GM23248 (cell line): ENCODE results near the gene BDNF. TPM values are rescaled to one million over a fixed set of nuclear protein-coding genes. Genes with fewer than 3 reads are reported as not detected.

Experiments
- DNase-seq: peaks from one replicate; pipeline ENCODE4 v3.0.0-alpha.2; 2015
- H2AFZ ChIP-seq: fragments of 200-600 bp; sonication (generic); 2 replicates; pipeline ENCODE4 v1.6.1; 2016; ENCODE audit warnings: antibody characterized with exemption
- H3F3A ChIP-seq: fragments of 200-600 bp; sonication (generic); 2 replicates; pipeline ENCODE4 v1.6.1; 2016; ENCODE audit warnings: mild to moderate bottlenecking, antibody characterized with exemption, mixed run types; ENCODE audit not compliant: insufficient read depth
- H3K27ac ChIP-seq: fragments of 200-600 bp; sonication (generic); 2 replicates; pipeline ENCODE4 v1.5.1; 2016; ENCODE audit warnings: mild to moderate bottlenecking
- H3K27me3 ChIP-seq: fragments of 200-600 bp; sonication (generic); replicated peaks from 2 replicates; pipeline ENCODE4 v1.6.1; 2016; ENCODE audit warnings: mild to moderate bottlenecking; ENCODE audit not compliant: insufficient read depth
- H3K36me3 ChIP-seq: fragments of 200-600 bp; sonication (generic); 2 replicates; pipeline ENCODE4 v1.6.1; 2016; ENCODE audit warnings: low read depth, mild to moderate bottlenecking
- H3K4me1 ChIP-seq: fragments of 200-600 bp; sonication (generic); 2 replicates; pipeline ENCODE4 v1.6.1; 2016; ENCODE audit warnings: mild to moderate bottlenecking; ENCODE audit not compliant: insufficient read depth
- H3K4me2 ChIP-seq: fragments of 200-600 bp; sonication (generic); one replicate; pipeline ENCODE4 v1.6.1; 2016; ENCODE audit warnings: mild to moderate bottlenecking; ENCODE audit not compliant: unreplicated experiment
- H3K4me3 ChIP-seq: fragments of 200-600 bp; sonication (generic); 2 replicates; pipeline ENCODE4 v1.5.1; 2016; ENCODE audit warnings: mild to moderate bottlenecking
- H3K79me2 ChIP-seq: fragments of 200-600 bp; sonication (generic); 2 replicates; pipeline ENCODE4 v1.6.1; 2016; ENCODE audit warnings: mild to moderate bottlenecking; ENCODE audit not compliant: insufficient read depth
- H3K9ac ChIP-seq: fragments of 200-600 bp; sonication (generic); 2 replicates; pipeline ENCODE4 v1.6.1; 2016; ENCODE audit warnings: mild to moderate bottlenecking
- H3K9me2 ChIP-seq: fragments of 200-600 bp; sonication (generic); 2 replicates; pipeline ENCODE4 v1.6.1; 2016; ENCODE audit warnings: mixed run types, mild to moderate bottlenecking, moderate library complexity; ENCODE audit not compliant: insufficient read depth
- H3K9me3 ChIP-seq: fragments of 200-600 bp; sonication (generic); one replicate; pipeline ENCODE4 v1.6.1; 2017; ENCODE audit warnings: low read depth
- H4K20me1 ChIP-seq: fragments of 200-600 bp; sonication (generic); 2 replicates; pipeline ENCODE4 v1.6.0; 2016; ENCODE audit not compliant: insufficient read depth
- EZH2 ChIP-seq: fragments of 200-600 bp; sonication (generic); IDR thresholded peaks from 2 replicates; pipeline ENCODE4 v1.6.1; 2018; ENCODE audit warnings: antibody characterized with exemption, mild to moderate bottlenecking; ENCODE audit not compliant: insufficient read depth, poor library complexity, severe bottlenecking
- EZH2phosphoT487 ChIP-seq: fragments of 200-600 bp; sonication (generic); IDR thresholded peaks from 2 replicates; pipeline ENCODE4 v1.6.1; 2018; ENCODE audit warnings: antibody characterized with exemption, moderate library complexity, mild to moderate bottlenecking, low read depth; ENCODE audit not compliant: insufficient read depth
- WGBS, 2 experiments: methylation state at CpG; one replicate each; pipeline ENCODE4 v1.1.6; 2015 to 2017; ENCODE audit warnings: low lambda C conversion rate in 2 of 2, low coverage in 1 of 2; ENCODE audit errors: missing lambda C conversion rate in 2 of 2; 5-methylcytosine and 5-hydroxymethylcytosine counted together
- in situ Hi-C: fragments of 300-500 bp; cut with MboI; formaldehyde crosslinking; loops from 2 replicates; pipeline ENCODE4 v1.15.0; 2020
- polyA plus RNA-seq: library from polyadenylated mRNA; unstranded; fragments of >200 nt; fragmentation: Nextera tagmentation; extraction: Ambion mirVana; gene quantifications from 2 replicates; pipeline ENCODE4 v1.2.1, GENCODE V29; 2016
- total RNA-seq: library from RNA; depleted of rRNA; stranded (reverse); fragments of >200 nt; shearing (Covaris generic); gene quantifications from 2 replicates; pipeline ENCODE4 v1.2.3, GENCODE V29; 2014

The BDNF gene
- total and polyA plus RNA-seq, 2 experiments from 2014 or later = 58.1 to 63.6 TPM

- H3K9me2 ChIP-seq = no peaks in the 10 kb centered on the region
- 87 to 90% methylated on average over 6 of the region's 6 CpGs for WGBS, 2 experiments
- no peak overlapping the region for H3K27ac ChIP-seq
- H3K4me2 ChIP-seq = no peak overlapping the region
- TF ChIP-seq EZH2 = no peak
- TF ChIP-seq EZH2phosphoT487 = no peak
- no peak overlapping the region for H3K4me3 ChIP-seq
- peaks cover 9% of the 10 kb centered on the region for H3K4me1 ChIP-seq
- no peaks in the 10 kb centered on the region for H3K9me3 ChIP-seq
- no peaks in the 10 kb centered on the region for H4K20me1 ChIP-seq
- DNase-seq = no peak
- H3F3A ChIP-seq = no peaks in the 10 kb centered on the region
- in situ Hi-C loops = no loop called here
- H3K79me2 ChIP-seq = no peaks in the 10 kb centered on the region
- H3K36me3 ChIP-seq = no peaks in the 10 kb centered on the region
- H3K9ac ChIP-seq = no peak overlapping the region
- H2AFZ ChIP-seq = no peak overlapping the region
- H3K27me3 ChIP-seq = no peaks in the 10 kb centered on the region
Observed at GRCh38 chr11:27622541-27623300, 77.5 kb downstream of the BDNF start.

GRCh38 chr11:27621405-27622161 is 78.7 kb downstream of the BDNF start:
- Histone ChIP-seq H3K79me2 (no peaks in the 10 kb centered on the region), H2AFZ (no peak overlapping the region), H4K20me1 (no peaks in the 10 kb centered on the region), H3K9me2 (no peaks in the 10 kb centered on the region), H3K4me1 (peaks cover 9% of the 10 kb centered on the region), H3K27ac (no peak overlapping the region), H3K27me3 (no peaks in the 10 kb centered on the region), H3K9me3 (no peaks in the 10 kb centered on the region), H3K36me3 (no peaks in the 10 kb centered on the region), H3K4me3 (no peak overlapping the region), H3F3A (no peaks in the 10 kb centered on the region), H3K9ac (no peak overlapping the region), H3K4me2 (no peak overlapping the region)
- no peak for TF ChIP-seq EZH2phosphoT487
- no peak for TF ChIP-seq EZH2
- DNase-seq = peak; percentile 68
- in situ Hi-C loops = no loop called here
- WGBS, 2 experiments = 46 to 49% methylated on average over 4 of the region's 4 CpGs

GRCh38 chr11:27619763-27620335 is 80.4 kb downstream of the BDNF start:
- peaks cover 9% of the 10 kb centered on the region for H3K4me1 ChIP-seq

GRCh38 chr11:27619039-27619574 is 81.1 kb downstream of the BDNF start:
- 30 to 34% methylated on average over 5 of the region's 5 CpGs for WGBS, 2 experiments
- no peaks in the 10 kb centered on the region for H3K9me2 ChIP-seq
- peaks cover 2% of the 10 kb centered on the region; the same call in 1 of the 2 replicates for H3F3A ChIP-seq
- no peaks in the 10 kb centered on the region for H3K36me3 ChIP-seq
- DNase-seq = peak; percentile 38
- H4K20me1 ChIP-seq = no peaks in the 10 kb centered on the region
- H3K9ac ChIP-seq = no peak overlapping the region
- H3K4me2 ChIP-seq = no peak overlapping the region
- H3K4me3 ChIP-seq = no peak overlapping the region
- H3K9me3 ChIP-seq = no peaks in the 10 kb centered on the region
- 0 out of 2 replicates have a peak overlapping the region, but pooled peaks have one; percentile 8 for H2AFZ ChIP-seq
- no peaks in the 10 kb centered on the region for H3K27me3 ChIP-seq
- H3K4me1 ChIP-seq = peaks cover 12% of the 10 kb centered on the region
- in situ Hi-C loops = no loop called here
- TF ChIP-seq EZH2 = no peak
- no peak for TF ChIP-seq EZH2phosphoT487
- H3K27ac ChIP-seq = no peak overlapping the region
- no peaks in the 10 kb centered on the region for H3K79me2 ChIP-seq

More at GRCh38 chr11:27619763-27620335, 80.4 kb downstream of the BDNF start:
- DNase-seq = no peak
- H3F3A ChIP-seq = no peaks in the 10 kb centered on the region
- no peak overlapping the region for H2AFZ ChIP-seq
- no peak overlapping the region for H3K4me3 ChIP-seq
- in situ Hi-C loops = no loop called here
- no peak overlapping the region for H3K27ac ChIP-seq
- 79 to 88% methylated on average over 2 of the region's 2 CpGs for WGBS, 2 experiments
- no peaks in the 10 kb centered on the region for H3K27me3 ChIP-seq
- no peaks in the 10 kb centered on the region for H3K9me2 ChIP-seq
- TF ChIP-seq EZH2phosphoT487 = no peak
- no peak for TF ChIP-seq EZH2
- H3K79me2 ChIP-seq = no peaks in the 10 kb centered on the region
- H3K9me3 ChIP-seq = no peaks in the 10 kb centered on the region
- no peak overlapping the region for H3K4me2 ChIP-seq
- H4K20me1 ChIP-seq = no peaks in the 10 kb centered on the region
- H3K9ac ChIP-seq = no peak overlapping the region
- no peaks in the 10 kb centered on the region for H3K36me3 ChIP-seq
